Measurements from ENCODE around the gene AKAP9.

GRCh38 chr7:92034116-92034515 lies 93.5 kb downstream of the AKAP9 start:
- TF ChIP-seq POLR2A (IDR thresholded peaks at IDR 0.05; ENCODE audit: low read length) (no peak), GATA1 (IDR thresholded peaks at IDR 0.05; ENCODE audit: low read depth, low read length) (no peak)

All from erythroblast (primary cell).